Measurements from ENCODE around the gene AIFM1.

DNA sequence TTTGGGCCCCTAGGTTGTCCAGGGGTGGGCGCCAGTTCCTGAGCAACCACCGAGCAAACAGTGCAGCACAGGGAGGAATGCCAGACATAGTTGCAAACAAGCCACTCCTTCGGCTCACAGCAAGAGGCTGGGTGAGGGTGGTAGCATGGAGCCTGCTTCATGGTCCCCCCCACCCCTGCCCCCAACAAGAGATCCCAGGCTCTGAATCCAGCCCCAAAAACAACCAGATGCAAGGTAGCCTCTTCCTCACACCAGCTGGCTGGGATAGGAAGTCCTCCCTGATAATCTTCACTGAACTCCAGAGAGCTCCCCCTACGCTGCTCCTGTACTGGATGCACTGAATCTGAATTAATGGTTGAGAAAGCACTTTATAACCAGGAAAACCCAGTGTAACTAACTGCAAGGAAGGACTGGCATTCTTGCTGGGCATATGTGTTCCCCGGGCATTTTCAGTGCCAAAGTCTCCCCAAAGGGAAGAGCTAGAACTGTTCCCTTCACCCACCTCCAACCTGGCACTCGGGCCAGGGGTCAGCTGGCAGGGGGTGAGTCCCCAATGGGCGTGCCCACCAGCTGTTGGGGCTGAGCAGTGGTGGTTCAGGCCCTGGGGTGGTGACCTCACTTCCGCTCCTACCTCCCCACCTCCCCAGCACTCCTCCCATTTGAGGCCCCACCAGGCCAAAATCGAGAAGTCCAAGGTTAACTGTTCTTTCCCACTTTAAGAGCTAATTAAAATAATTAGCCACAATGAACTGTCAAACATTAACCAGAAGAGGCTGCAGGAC is 56.8 kb downstream of the AIFM1 start:
- TF ChIP-seq, protein P1, sequence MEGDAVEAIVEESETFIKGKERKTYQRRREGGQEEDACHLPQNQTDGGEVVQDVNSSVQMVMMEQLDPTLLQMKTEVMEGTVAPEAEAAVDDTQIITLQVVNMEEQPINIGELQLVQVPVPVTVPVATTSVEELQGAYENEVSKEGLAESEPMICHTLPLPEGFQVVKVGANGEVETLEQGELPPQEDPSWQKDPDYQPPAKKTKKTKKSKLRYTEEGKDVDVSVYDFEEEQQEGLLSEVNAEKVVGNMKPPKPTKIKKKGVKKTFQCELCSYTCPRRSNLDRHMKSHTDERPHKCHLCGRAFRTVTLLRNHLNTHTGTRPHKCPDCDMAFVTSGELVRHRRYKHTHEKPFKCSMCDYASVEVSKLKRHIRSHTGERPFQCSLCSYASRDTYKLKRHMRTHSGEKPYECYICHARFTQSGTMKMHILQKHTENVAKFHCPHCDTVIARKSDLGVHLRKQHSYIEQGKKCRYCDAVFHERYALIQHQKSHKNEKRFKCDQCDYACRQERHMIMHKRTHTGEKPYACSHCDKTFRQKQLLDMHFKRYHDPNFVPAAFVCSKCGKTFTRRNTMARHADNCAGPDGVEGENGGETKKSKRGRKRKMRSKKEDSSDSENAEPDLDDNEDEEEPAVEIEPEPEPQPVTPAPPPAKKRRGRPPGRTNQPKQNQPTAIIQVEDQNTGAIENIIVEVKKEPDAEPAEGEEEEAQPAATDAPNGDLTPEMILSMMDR (IDR thresholded peaks at IDR 0.05), result no peak
- TF ChIP-seq POLR2A (IDR thresholded peaks at IDR 0.05), result no peak
